HEK293T (cell line): ENCODE results near the gene RNF130.

Source experiments
- ELF4 ChIP-seq: fragments of 450-650 bp; IDR thresholded peaks from 2 replicates; pipeline ENCODE4 v1.6.1; 2017; ENCODE audit warnings: antibody characterized with exemption
- FOXK2 ChIP-seq: fragments of 450-650 bp; IDR thresholded peaks from 2 replicates; pipeline ENCODE4 v1.6.1; 2016; ENCODE audit warnings: mild to moderate bottlenecking
- FOXM1 ChIP-seq: fragments of 450-650 bp; IDR thresholded peaks from 2 replicates; pipeline ENCODE4 v1.6.1; 2017; ENCODE audit warnings: mild to moderate bottlenecking, borderline replicate concordance
- L3MBTL2 ChIP-seq: fragments of 450-650 bp; conservative IDR thresholded peaks from 2 replicates; pipeline ENCODE4 v1.6.1; 2016; ENCODE audit warnings: mild to moderate bottlenecking
- PKNOX1 ChIP-seq: fragments of 450-650 bp; IDR thresholded peaks from 2 replicates; pipeline ENCODE4 v1.6.1; 2016
- TARDBP ChIP-seq: fragments of 450-650 bp; IDR thresholded peaks from 2 replicates; pipeline ENCODE4 v1.6.1; 2016

GRCh38 chr5:179907556-179908324 lies 163.8 kb downstream of the RNF130 start, which contains the start of gene TBC1D9B:
- no peak for TF ChIP-seq PKNOX1
- TF ChIP-seq FOXK2: no peak
- TF ChIP-seq L3MBTL2: peak; percentile 36; the same call in 1 of the 2 replicates
- no peak for TF ChIP-seq TARDBP
- 0 out of 2 replicates have a peak, but pooled peaks have one; percentile 6 for TF ChIP-seq FOXM1
- no peak for TF ChIP-seq ELF4
